Keratinocyte (primary cell): ENCODE results near the gene IFT43. TPM values are rescaled to one million over a fixed set of nuclear protein-coding genes. Genes with fewer than 3 reads are reported as not detected.

ENCODE experiments used
- DNase-seq: peaks from one replicate; pipeline ENCODE4 v3.0.0-alpha.2; 2011; ENCODE audit warnings: low read depth, missing footprints, low spot score
- FAIRE-seq: peaks from 2 replicates; lab custom pipeline; 2011; peaks lifted over from hg19 to GRCh38; lab: Jason Lieb, UNC
- H2AFZ ChIP-seq: 2 replicates; pipeline ENCODE4 v1.6.0; 2012; ENCODE audit warnings: low read length, control low read depth, inconsistent platforms; ENCODE audit not compliant: control insufficient read depth
- H3K27ac ChIP-seq: 2 replicates; pipeline ENCODE4 v1.5.1; 2011; ENCODE audit warnings: low read length; ENCODE audit not compliant: control insufficient read depth, insufficient read depth
- H3K27me3 ChIP-seq: 3 replicates; pipeline ENCODE4 v1.6.0; 2011; ENCODE audit warnings: low read length; ENCODE audit not compliant: control insufficient read depth, insufficient read depth; ENCODE audit errors: extremely low read depth
- H3K36me3 ChIP-seq, 2 experiments: 2 replicates in 1 of 2; 3 replicates in 1 of 2; pipeline ENCODE4 v1.5.1; 2011; ENCODE audit warnings: low read length in 2 of 2, mild to moderate bottlenecking in 1 of 2; ENCODE audit not compliant: control insufficient read depth in 2 of 2, insufficient read depth in 2 of 2; ENCODE audit errors: extremely low read depth in 1 of 2
- H3K4me1 ChIP-seq: 3 replicates; pipeline ENCODE4 v1.5.1; 2011; ENCODE audit warnings: low read length; ENCODE audit not compliant: control insufficient read depth, insufficient read depth; ENCODE audit errors: extremely low read depth
- H3K4me2 ChIP-seq: 3 replicates; pipeline ENCODE4 v1.6.0; 2011; ENCODE audit warnings: low read depth, low read length; ENCODE audit not compliant: control insufficient read depth, insufficient read depth; ENCODE audit errors: extremely low read depth
- H3K4me3 ChIP-seq, 3 experiments: fragments of 200-600 bp in 1 of 3; sonication (generic) in 1 of 3; 2 replicates in 2 of 3; 3 replicates in 1 of 3; pipeline ENCODE4 v1.5.1; 2011 to 2016; ENCODE audit warnings: low read length in 3 of 3, mild to moderate bottlenecking in 3 of 3, control low read depth in 2 of 3, inconsistent platforms in 1 of 3, low read depth in 1 of 3, mixed read lengths in 1 of 3, mixed run types in 1 of 3, moderate library complexity in 1 of 3; ENCODE audit not compliant: control insufficient read depth in 2 of 3, insufficient read depth in 2 of 3; ENCODE audit errors: extremely low read depth in 1 of 3
- H3K79me2 ChIP-seq: 2 replicates; pipeline ENCODE4 v1.6.0; 2012; ENCODE audit warnings: low read length; ENCODE audit not compliant: control insufficient read depth, insufficient read depth
- H3K9ac ChIP-seq: 3 replicates; pipeline ENCODE4 v1.6.0; 2011; ENCODE audit warnings: low read length; ENCODE audit not compliant: control insufficient read depth, insufficient read depth; ENCODE audit errors: extremely low read depth
- H3K9me1 ChIP-seq: 3 replicates; pipeline ENCODE4 v1.6.0; 2011; ENCODE audit warnings: low read length; ENCODE audit not compliant: control insufficient read depth, insufficient read depth; ENCODE audit errors: extremely low read depth
- H3K9me3 ChIP-seq: 2 replicates; pipeline ENCODE4 v1.5.1; 2012; ENCODE audit warnings: low read depth, low read length; ENCODE audit not compliant: control insufficient read depth
- H4K20me1 ChIP-seq: 3 replicates; pipeline ENCODE4 v1.6.0; 2011; ENCODE audit warnings: low read length; ENCODE audit not compliant: control insufficient read depth, insufficient read depth; ENCODE audit errors: extremely low read depth
- CTCF ChIP-seq, 3 experiments: IDR thresholded peaks in 1 of 3; conservative IDR thresholded peaks in 1 of 3; optimal IDR thresholded peaks in 1 of 3; 2 replicates in 2 of 3; 3 replicates in 1 of 3; pipeline versions ENCODE3 to v1.5.1; 2011; ENCODE audit warnings: low read length in 3 of 3, mild to moderate bottlenecking in 3 of 3, moderate library complexity in 2 of 3, control low read depth in 1 of 3, inconsistent platforms in 1 of 3; ENCODE audit not compliant: insufficient read depth in 2 of 3; ENCODE audit errors: extremely low read depth in 1 of 3
- EZH2 ChIP-seq: IDR thresholded peaks from one replicate; pipeline ENCODE4 v1.6.1; 2012; ENCODE audit warnings: inconsistent platforms, mild to moderate bottlenecking, low read length, moderate library complexity
- dilution Hi-C: fragments of 300-500 bp; cut with MboI; formaldehyde crosslinking; loops from one replicate; pipeline ENCODE4 v1.7.0; 2020; ENCODE audit warnings: low sequenced_read_pairs; ENCODE audit not compliant: extremely low pct_ligation_motif_present
- polyA plus RNA-seq, 5 experiments: library from polyadenylated mRNA; depleted of rRNA in 3 of 5; stranded (reverse) in 3 of 5; stranded (forward) in 1 of 5; unstranded in 1 of 5; fragments of >200 nt; gene quantifications; 1 replicate in 1 of 5; 2 replicates in 3 of 5; 3 replicates in 1 of 5; pipeline versions ENCODE4 v1.2.1 to v1.2.3, GENCODE V29; 2011 to 2012; ENCODE audit warnings: missing spikeins in 2 of 5, low read depth in 1 of 5, low replicate concordance in 1 of 5

The IFT43 gene
- polyA plus RNA-seq, 1 donor (not counting 4 experiments of a cell fraction or from before 2014, with no cell fraction given): 41.6 TPM

DNA sequence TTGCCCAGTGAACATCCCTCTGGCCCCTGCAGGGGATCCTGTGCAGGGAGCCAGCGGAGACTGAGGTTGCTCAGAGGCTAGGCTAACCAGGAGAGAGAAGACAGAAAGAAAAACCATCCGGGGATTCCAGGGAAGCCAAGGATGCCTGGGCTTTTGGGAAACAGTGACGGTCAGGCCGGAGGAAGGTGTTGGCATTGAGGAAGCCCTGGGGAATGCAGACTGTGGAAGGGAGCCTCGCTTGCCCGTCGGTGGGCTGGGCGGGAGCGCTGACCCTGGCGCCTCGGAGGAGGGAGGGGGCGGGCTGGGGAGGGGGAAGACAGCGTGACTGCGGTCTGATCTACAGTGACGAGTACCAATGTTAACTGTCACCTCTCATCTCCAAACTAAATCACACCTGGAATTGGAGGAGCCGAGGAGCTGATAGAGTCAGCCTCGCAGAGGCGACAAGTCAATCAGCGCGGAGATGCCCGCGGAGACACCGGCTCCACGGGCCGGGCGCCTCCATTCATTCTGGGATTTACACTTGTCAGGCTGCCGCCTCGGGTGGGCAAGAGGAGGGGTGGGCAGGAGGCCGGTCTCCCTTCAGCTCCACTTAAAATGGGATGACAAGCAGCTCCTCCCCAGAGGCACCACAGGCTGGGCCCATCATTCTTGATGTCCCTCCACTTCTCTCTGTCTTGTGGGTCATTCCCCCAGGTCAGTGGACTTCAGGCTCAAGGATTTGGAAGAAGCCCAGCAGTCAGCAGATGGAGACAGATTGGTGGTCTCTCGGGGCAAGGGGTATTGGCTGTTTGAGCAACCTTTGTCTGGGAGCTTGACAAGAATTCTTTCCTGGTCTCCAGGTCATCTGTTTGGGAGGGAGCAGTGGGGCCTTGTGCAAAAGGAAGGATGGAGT is 145.8 kb downstream of the IFT43 start:
- no peaks in the 10 kb centered on the region for H3K36me3 ChIP-seq
- no peak overlapping the region for H3K27ac ChIP-seq
- no peaks in the 10 kb centered on the region for H3K79me2 ChIP-seq
- no peak for FAIRE-seq
- H3K9me3 ChIP-seq: no peaks in the 10 kb centered on the region
- dilution Hi-C loops: no loop called here
- H3K4me3 ChIP-seq: no peak overlapping the region
- H3K27me3 ChIP-seq: peaks cover 33% of the 10 kb centered on the region
- no peak overlapping the region for H2AFZ ChIP-seq
- TF ChIP-seq EZH2 (peak; percentile 37), CTCF (optimal IDR thresholded peaks at IDR 0.05 in 1 of 3, IDR thresholded peaks at IDR 0.05 in 1 of 3, conservative IDR thresholded peaks at IDR 0.05 in 1 of 3; ENCODE audit: extremely low read depth in 1 of 3, insufficient read depth in 2 of 3, low read length in 3 of 3) (no peak)
- peaks cover under 1% of the 10 kb centered on the region for H4K20me1 ChIP-seq
- H3K9ac ChIP-seq: no peak overlapping the region
- no peaks in the 10 kb centered on the region for H3K9me1 ChIP-seq
- no peak overlapping the region for H3K4me2 ChIP-seq
- no peak for DNase-seq
- H3K4me1 ChIP-seq: no peaks in the 10 kb centered on the region

GRCh38 chr14:76133103-76133502 is 147.5 kb downstream of the IFT43 start:
- Histone ChIP-seq H4K20me1 (peaks cover 2% of the 10 kb centered on the region), H2AFZ (no peak overlapping the region), H3K9me3 (no peaks in the 10 kb centered on the region), H3K9ac (no peak overlapping the region), H3K79me2 (no peaks in the 10 kb centered on the region), H3K4me1 (no peaks in the 10 kb centered on the region), H3K9me1 (no peaks in the 10 kb centered on the region), H3K27ac (no peak overlapping the region), H3K4me3 (no peak overlapping the region), H3K27me3 (peaks cover 51% of the 10 kb centered on the region), H3K36me3 (no peaks in the 10 kb centered on the region), H3K4me2 (no peak overlapping the region)
- TF ChIP-seq EZH2 (no peak), CTCF (optimal IDR thresholded peaks at IDR 0.05 in 1 of 3, IDR thresholded peaks at IDR 0.05 in 1 of 3, conservative IDR thresholded peaks at IDR 0.05 in 1 of 3; ENCODE audit: extremely low read depth in 1 of 3, insufficient read depth in 2 of 3, low read length in 3 of 3) (no peak)
- no peak for DNase-seq
- dilution Hi-C loops: no loop called here
- FAIRE-seq: peak; percentile 78

Other genes starting within 250 kb of the IFT43 start
- 0.84 to 1.1 TPM (median 1.1 TPM) in 3 replicates for gene TGFB3, start 3.8 kb upstream of the IFT43 start, polyA plus RNA-seq
- gene GPATCH2L, start 166.2 kb downstream of the IFT43 start, polyA plus RNA-seq: 19.0 to 31.2 TPM (median 28.8 TPM) in 3 replicates